Right atrium auricular region (tissue), 2 donors: ENCODE results near the gene TRAPPC3. TPM values are rescaled to one million over a fixed set of nuclear protein-coding genes. Genes with fewer than 3 reads are reported as not detected.

ENCODE experiments used
- DNase-seq: peaks from one replicate; pipeline ENCODE4 v3.0.0-alpha.2; 2019; ENCODE audit warnings: low spot score
- H3K27ac ChIP-seq, 2 donors: fragments of 200-600 bp; sonication (generic); 1 replicate in 1 of 2; 2 replicates in 1 of 2; pipeline ENCODE4 v1.5.1; 2016 to 2019
- H3K27me3 ChIP-seq, 2 donors: fragments of 200-600 bp; sonication (generic); one replicate each; pipeline versions ENCODE4 v1.5.1 to v1.6.0; 2017 to 2019
- H3K36me3 ChIP-seq: fragments of 200-600 bp; sonication (generic); one replicate; pipeline ENCODE4 v1.5.1; 2016
- H3K4me1 ChIP-seq, 2 donors: fragments of 200-600 bp; sonication (generic); one replicate each; pipeline versions ENCODE4 v1.5.1 to v1.6.0; 2017 to 2019
- H3K4me3 ChIP-seq, 2 donors: fragments of 200-600 bp; sonication (generic); 1 replicate in 1 of 2; 2 replicates in 1 of 2; pipeline ENCODE4 v1.5.1; 2017 to 2019; ENCODE audit warnings: mild to moderate bottlenecking in 1 of 2, moderate library complexity in 1 of 2
- H3K9me3 ChIP-seq, 2 donors: fragments of 200-600 bp; sonication (generic); one replicate each; pipeline ENCODE4 v1.5.1; 2019
- CTCF ChIP-seq, 2 donors: fragments of 200-600 bp; sonication (generic); IDR thresholded peaks; one replicate each; pipeline ENCODE4 v1.5.1; 2019; ENCODE audit warnings: antibody characterized with exemption in 2 of 2
- total RNA-seq, 2 donors: library from RNA; depleted of rRNA; stranded (reverse); fragments of >200 nt; gene quantifications; one replicate each; pipeline ENCODE4 v1.1.0, GENCODE V29; 2016

TRAPPC3 gene
- total RNA-seq, 2 donors from 2014 or later, result 62.0 to 81.6 TPM

GRCh38 chr1:36168514-36168913 is 19.2 kb upstream of the TRAPPC3 start:
- Histone ChIP-seq H3K4me3 (no peak overlapping the region), H3K27ac (peak overlapping the region; percentile 98 to 100), H3K36me3 (peaks cover 26% of the 10 kb centered on the region), H3K4me1 (peaks cover 0 to 95% of the 10 kb centered on the region in 2 donors), H3K27me3 (no peaks in the 10 kb centered on the region), H3K9me3 (no peaks in the 10 kb centered on the region)
- no peak for TF ChIP-seq CTCF (IDR thresholded peaks at IDR 0.05)
- DNase-seq, result no peak

- no peak for TF ChIP-seq CTCF (IDR thresholded peaks at IDR 0.05)
- DNase-seq, result no peak
- H3K9me3 ChIP-seq, result no peaks in the 10 kb centered on the region
- no peak overlapping the region for H3K4me3 ChIP-seq
- peaks cover 0 to 95% of the 10 kb centered on the region in 2 donors for H3K4me1 ChIP-seq
- no peaks in the 10 kb centered on the region for H3K27me3 ChIP-seq
- H3K27ac ChIP-seq, result peak overlapping the region; percentile 98 to 100
- H3K36me3 ChIP-seq, result peaks cover 14% of the 10 kb centered on the region
Observed at GRCh38 chr1:36166938-36167905, 17.9 kb upstream of the TRAPPC3 start.

GRCh38 chr1:36166136-36166535 is 16.9 kb upstream of the TRAPPC3 start:
- Histone ChIP-seq H3K4me1 (peaks cover 0 to 96% of the 10 kb centered on the region in 2 donors), H3K27me3 (no peaks in the 10 kb centered on the region), H3K9me3 (no peaks in the 10 kb centered on the region), H3K36me3 (peaks cover 3% of the 10 kb centered on the region), H3K27ac (peak overlapping the region; percentile 98 to 100), H3K4me3 (no peak overlapping the region)
- TF ChIP-seq CTCF (IDR thresholded peaks at IDR 0.05), result no peak
- no peak for DNase-seq

- H3K27ac ChIP-seq, result peak overlapping the region; percentile 98 to 100
- TF ChIP-seq CTCF (IDR thresholded peaks at IDR 0.05), result no peak
- no peaks in the 10 kb centered on the region for H3K27me3 ChIP-seq
- no peaks in the 10 kb centered on the region for H3K9me3 ChIP-seq
- peaks cover 0 to 96% of the 10 kb centered on the region in 2 donors for H3K4me1 ChIP-seq
- H3K36me3 ChIP-seq, result no peaks in the 10 kb centered on the region
- no peak overlapping the region for H3K4me3 ChIP-seq
- DNase-seq, result no peak
Observed at GRCh38 chr1:36165145-36165544, 15.9 kb upstream of the TRAPPC3 start.

GRCh38 chr1:36164361-36164760 is 15.1 kb upstream of the TRAPPC3 start:
- Histone ChIP-seq H3K36me3 (no peaks in the 10 kb centered on the region), H3K4me1 (peaks cover 0 to 96% of the 10 kb centered on the region in 2 donors), H3K27ac (peak overlapping the region; percentile 98 to 100), H3K9me3 (no peaks in the 10 kb centered on the region), H3K27me3 (no peaks in the 10 kb centered on the region), H3K4me3 (no peak overlapping the region)
- no peak for DNase-seq
- TF ChIP-seq CTCF (IDR thresholded peaks at IDR 0.05), result no peak
